HL-60 (cell line): ENCODE measurements around the gene HES4.
"Not testable (repeated sequence)": the region's sequence is repeated elsewhere in the genome, so short reads cannot be mapped to it uniquely, and the experiment has no call there.

Source experiments
- DNase-seq, 2 experiments: peaks; one replicate each; pipeline ENCODE4 v3.0.0-alpha.2; 2010 to 2020; ENCODE audit warnings: low read depth in 1 of 2, low spot score in 1 of 2
- H3K27ac ChIP-seq: fragments of 250-450 bp; sonication (Bioruptor Pico); replicated peaks from 2 replicates; pipeline ENCODE4 v1.5.1; 2020; ENCODE audit warnings: mild to moderate bottlenecking, moderate library complexity
- H3K27me3 ChIP-seq: fragments of 250-450 bp; sonication (Bioruptor Pico); 2 replicates; pipeline ENCODE4 v1.5.1; 2021; ENCODE audit warnings: mild to moderate bottlenecking, moderate library complexity; ENCODE audit not compliant: insufficient read depth, poor library complexity, severe bottlenecking
- H3K4me3 ChIP-seq: replicated peaks from 2 replicates; pipeline ENCODE4 v1.5.1; 2011; ENCODE audit warnings: mild to moderate bottlenecking, control low read depth, low read length; ENCODE audit not compliant: insufficient read depth
- CTCF ChIP-seq: IDR thresholded peaks from one replicate; pipeline ENCODE4 v1.5.1; 2011; ENCODE audit warnings: low read length, control low read depth, inconsistent platforms; ENCODE audit not compliant: insufficient read depth
- GABPA ChIP-seq: IDR thresholded peaks from 2 replicates; pipeline ENCODE4 v1.6.1; 2012; ENCODE audit warnings: low read depth
- POLR2AphosphoS5 ChIP-seq: IDR thresholded peaks from 2 replicates; pipeline ENCODE4 v1.6.1; 2012; ENCODE audit warnings: low read depth
- REST ChIP-seq: IDR thresholded peaks from 2 replicates; pipeline ENCODE4 v1.6.1; 2012; ENCODE audit warnings: low read depth; ENCODE audit not compliant: insufficient replicate concordance
- SPI1 ChIP-seq: IDR thresholded peaks from 2 replicates; pipeline ENCODE4 v1.6.1; 2012; ENCODE audit warnings: low read depth, mild to moderate bottlenecking, borderline replicate concordance

Gene HES4

GRCh38 chr1:1031659-1032235 lies 31.9 kb upstream of the HES4 start:
- DNase-seq: no peak
- no peak for TF ChIP-seq SPI1
- TF ChIP-seq POLR2AphosphoS5: no peak
- no peak for TF ChIP-seq CTCF
- no peak for TF ChIP-seq REST
- no peak for TF ChIP-seq GABPA
- Histone ChIP-seq H3K27me3 (peaks cover 27% of the 10 kb centered on the region), H3K4me3 (no peak overlapping the region), H3K27ac (no peak overlapping the region)

- DNase-seq, H3K4me3 ChIP-seq, H3K27ac ChIP-seq: not testable (repeated sequence)
- peaks cover 29% of the 10 kb centered on the region for H3K27me3 ChIP-seq
Observed at GRCh38 chr1:1030867-1031658, 31.2 kb upstream of the HES4 start.

- Histone ChIP-seq H3K27ac (no peak overlapping the region), H3K27me3 (peaks cover 22% of the 10 kb centered on the region), H3K4me3 (no peak overlapping the region)
- DNase-seq: no peak
- TF ChIP-seq GABPA: no peak
- TF ChIP-seq REST: no peak
- no peak for TF ChIP-seq POLR2AphosphoS5
- no peak for TF ChIP-seq CTCF
- no peak for TF ChIP-seq SPI1
Observed at GRCh38 chr1:1027791-1028190, 27.9 kb upstream of the HES4 start.

- no peak for DNase-seq
- H3K27ac ChIP-seq: no peak overlapping the region
Observed at GRCh38 chr1:1026599-1027413, 26.9 kb upstream of the HES4 start.

More at GRCh38 chr1:1026599-1027413, 26.9 kb upstream of the HES4 start:
- no peak for TF ChIP-seq POLR2AphosphoS5
- TF ChIP-seq REST: no peak
- TF ChIP-seq GABPA: no peak
- TF ChIP-seq CTCF: no peak
- TF ChIP-seq SPI1: peak; percentile 31; the same call in 1 of the 2 replicates
- peaks cover 21% of the 10 kb centered on the region for H3K27me3 ChIP-seq
- no peak overlapping the region for H3K4me3 ChIP-seq
